ENCODE data around the gene CRMP1. TPM values are rescaled to one million over a fixed set of nuclear protein-coding genes. Genes with fewer than 3 reads are reported as not detected.
"Not testable (repeated sequence)": the region's sequence is repeated elsewhere in the genome, so short reads cannot be mapped to it uniquely, and the experiment has no call there.

Gene CRMP1
- polyA plus RNA-seq, 1 donor (not counting 4 experiments of a cell fraction or from before 2014, with no cell fraction given), result 0.03 TPM

DNA sequence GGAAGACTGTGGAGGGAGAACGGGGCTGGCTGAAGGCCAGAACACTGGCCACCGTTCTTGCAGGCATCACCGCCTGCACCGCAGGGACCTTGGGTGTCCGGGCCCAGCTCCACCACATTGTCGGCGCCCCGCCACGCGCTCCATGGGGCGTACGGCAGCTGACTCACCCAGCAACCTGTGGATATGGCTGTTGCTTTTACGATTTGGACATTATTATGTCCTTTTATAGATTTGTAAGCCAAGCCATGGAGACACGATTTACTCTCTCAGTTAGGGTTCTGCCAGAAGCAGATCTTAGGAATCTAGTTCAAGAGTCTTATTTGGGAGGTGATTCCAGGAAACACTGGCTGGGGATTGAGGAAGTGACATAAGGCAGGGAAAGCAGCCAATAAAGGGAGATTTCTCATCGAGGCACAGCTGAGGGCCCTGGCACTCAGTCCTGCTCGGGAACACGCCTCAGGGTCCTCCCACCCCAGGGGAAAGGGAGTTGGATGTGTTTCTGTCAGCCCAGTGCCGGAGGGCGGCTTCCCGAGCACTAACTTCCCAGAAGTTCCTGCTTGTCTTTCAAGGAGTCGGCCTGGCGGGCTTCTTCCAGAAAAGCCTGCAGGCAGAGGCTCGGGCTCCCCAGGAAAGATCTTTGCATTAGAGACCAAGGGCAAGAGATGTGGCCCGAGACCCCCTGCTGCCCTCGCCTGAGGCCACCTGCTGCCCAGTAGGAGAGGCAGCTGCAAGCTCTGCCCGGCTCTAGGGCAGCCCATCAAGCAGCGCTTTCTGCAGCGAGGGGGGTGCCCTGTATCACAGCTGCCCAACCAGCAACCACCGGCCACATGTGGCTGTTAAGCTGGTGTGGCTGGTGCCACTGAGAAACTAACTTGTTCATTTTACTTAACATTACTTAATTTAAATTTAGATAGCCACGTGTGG lies 52.9 kb downstream of the CRMP1 start:
- Histone ChIP-seq H3K79me2 (ENCODE audit: control insufficient read depth, insufficient read depth, low read length) (no peaks in the 10 kb centered on the region), H2AFZ (ENCODE audit: control insufficient read depth, low read length) (no peak overlapping the region), H3K4me3 (ENCODE audit: control insufficient read depth in 2 of 3, extremely low read depth in 1 of 3, insufficient read depth in 2 of 3, low read depth in 1 of 3, low read length in 3 of 3) (no peak overlapping the region), H3K9me1 (ENCODE audit: control insufficient read depth, extremely low read depth, insufficient read depth, low read length) (no peaks in the 10 kb centered on the region), H4K20me1 (ENCODE audit: control insufficient read depth, extremely low read depth, insufficient read depth, low read length) (no peaks in the 10 kb centered on the region), H3K9me3 (ENCODE audit: control insufficient read depth, low read depth, low read length) (no peaks in the 10 kb centered on the region), H3K36me3 (ENCODE audit: control insufficient read depth in 2 of 2, extremely low read depth in 1 of 2, insufficient read depth in 2 of 2, low read length in 2 of 2) (no peaks in the 10 kb centered on the region), H3K4me2 (ENCODE audit: control insufficient read depth, extremely low read depth, insufficient read depth, low read depth, low read length) (no peak overlapping the region), H3K27ac (ENCODE audit: control insufficient read depth, insufficient read depth, low read length) (no peak overlapping the region), H3K27me3 (ENCODE audit: control insufficient read depth, extremely low read depth, insufficient read depth, low read length) (no peaks in the 10 kb centered on the region), H3K4me1 (ENCODE audit: control insufficient read depth, extremely low read depth, insufficient read depth, low read length) (no peaks in the 10 kb centered on the region), H3K9ac (ENCODE audit: control insufficient read depth, extremely low read depth, insufficient read depth, low read length) (no peak overlapping the region)
- dilution Hi-C loops (cut with MboI; ENCODE audit: extremely low pct_ligation_motif_present, low sequenced_read_pairs), result no loop called here
- TF ChIP-seq EZH2 (IDR thresholded peaks at IDR 0.05; ENCODE audit: low read length) (no peak), CTCF (optimal IDR thresholded peaks at IDR 0.05 in 1 of 3, IDR thresholded peaks at IDR 0.05 in 1 of 3, conservative IDR thresholded peaks at IDR 0.05 in 1 of 3; ENCODE audit: extremely low read depth in 1 of 3, insufficient read depth in 2 of 3, low read length in 3 of 3) (no peak)
- no peak for FAIRE-seq
- no peak for DNase-seq (ENCODE audit: low read depth, low spot score)

- H3K9me3 ChIP-seq (ENCODE audit: control insufficient read depth, low read depth, low read length), result no peaks in the 10 kb centered on the region
- H4K20me1 ChIP-seq (ENCODE audit: control insufficient read depth, extremely low read depth, insufficient read depth, low read length), result no peaks in the 10 kb centered on the region
- H3K36me3 ChIP-seq (ENCODE audit: control insufficient read depth in 2 of 2, extremely low read depth in 1 of 2, insufficient read depth in 2 of 2, low read length in 2 of 2), result no peaks in the 10 kb centered on the region
- H3K27ac ChIP-seq (ENCODE audit: control insufficient read depth, insufficient read depth, low read length), result no peak overlapping the region
- dilution Hi-C loops (cut with MboI; ENCODE audit: extremely low pct_ligation_motif_present, low sequenced_read_pairs), result no loop called here
- no peaks in the 10 kb centered on the region for H3K27me3 ChIP-seq (ENCODE audit: control insufficient read depth, extremely low read depth, insufficient read depth, low read length)
- DNase-seq (ENCODE audit: low read depth, low spot score) (no peak), FAIRE-seq (no peak)
- no peak overlapping the region for H2AFZ ChIP-seq (ENCODE audit: control insufficient read depth, low read length)
- no peaks in the 10 kb centered on the region for H3K4me1 ChIP-seq (ENCODE audit: control insufficient read depth, extremely low read depth, insufficient read depth, low read length)
- H3K4me2 ChIP-seq (ENCODE audit: control insufficient read depth, extremely low read depth, insufficient read depth, low read depth, low read length), result no peak overlapping the region
- H3K9ac ChIP-seq (ENCODE audit: control insufficient read depth, extremely low read depth, insufficient read depth, low read length), result no peak overlapping the region
- H3K9me1 ChIP-seq (ENCODE audit: control insufficient read depth, extremely low read depth, insufficient read depth, low read length), result no peaks in the 10 kb centered on the region
- H3K4me3 ChIP-seq (ENCODE audit: control insufficient read depth in 2 of 3, extremely low read depth in 1 of 3, insufficient read depth in 2 of 3, low read depth in 1 of 3, low read length in 3 of 3), result no peak overlapping the region
- no peaks in the 10 kb centered on the region for H3K79me2 ChIP-seq (ENCODE audit: control insufficient read depth, insufficient read depth, low read length)
- no peak for TF ChIP-seq EZH2 (IDR thresholded peaks at IDR 0.05; ENCODE audit: low read length)
- TF ChIP-seq CTCF (optimal IDR thresholded peaks at IDR 0.05 in 1 of 3, IDR thresholded peaks at IDR 0.05 in 1 of 3, conservative IDR thresholded peaks at IDR 0.05 in 1 of 3; ENCODE audit: extremely low read depth in 1 of 3, insufficient read depth in 2 of 3, low read length in 3 of 3), result no peak
These were observed 53.6 kb downstream of the CRMP1 start for GRCh38 chr4:5839332-5839731.

DNA sequence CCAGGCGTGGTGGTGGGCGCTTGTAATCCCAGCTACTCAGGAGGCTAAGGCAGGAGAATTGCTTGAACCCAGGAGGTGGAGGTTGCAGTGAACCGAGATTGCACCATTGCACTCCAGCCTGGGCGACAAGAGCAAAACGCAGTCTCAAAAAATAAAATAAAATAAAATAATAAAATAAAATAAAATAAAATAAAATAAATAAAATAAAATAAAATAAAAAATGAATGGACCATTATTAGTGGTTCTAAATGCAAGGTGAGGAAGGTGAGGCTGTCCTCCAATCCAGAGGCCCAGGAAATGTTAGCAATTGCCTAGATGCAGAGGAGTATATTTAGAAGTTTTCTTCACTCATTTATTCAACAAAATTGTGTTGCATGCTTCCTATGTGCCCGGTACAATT lies 55.4 kb downstream of the CRMP1 start:
- H3K4me3 ChIP-seq (ENCODE audit: control insufficient read depth in 2 of 3, extremely low read depth in 1 of 3, insufficient read depth in 2 of 3, low read depth in 1 of 3, low read length in 3 of 3); H4K20me1 ChIP-seq (ENCODE audit: control insufficient read depth, extremely low read depth, insufficient read depth, low read length); FAIRE-seq; H3K4me1 ChIP-seq (ENCODE audit: control insufficient read depth, extremely low read depth, insufficient read depth, low read length); H3K79me2 ChIP-seq (ENCODE audit: control insufficient read depth, insufficient read depth, low read length); H3K36me3 ChIP-seq (ENCODE audit: control insufficient read depth in 2 of 2, extremely low read depth in 1 of 2, insufficient read depth in 2 of 2, low read length in 2 of 2); H2AFZ ChIP-seq (ENCODE audit: control insufficient read depth, low read length); DNase-seq (ENCODE audit: low read depth, low spot score); H3K9ac ChIP-seq (ENCODE audit: control insufficient read depth, extremely low read depth, insufficient read depth, low read length); H3K4me2 ChIP-seq (ENCODE audit: control insufficient read depth, extremely low read depth, insufficient read depth, low read depth, low read length); H3K27ac ChIP-seq (ENCODE audit: control insufficient read depth, insufficient read depth, low read length); H3K27me3 ChIP-seq (ENCODE audit: control insufficient read depth, extremely low read depth, insufficient read depth, low read length); dilution Hi-C loops (cut with MboI; ENCODE audit: extremely low pct_ligation_motif_present, low sequenced_read_pairs); H3K9me3 ChIP-seq (ENCODE audit: control insufficient read depth, low read depth, low read length); H3K9me1 ChIP-seq (ENCODE audit: control insufficient read depth, extremely low read depth, insufficient read depth, low read length): not testable (repeated sequence)

Measured in keratinocyte (primary cell).